Measurements from ENCODE around the gene NPAS3.

NPAS3 gene

DNA sequence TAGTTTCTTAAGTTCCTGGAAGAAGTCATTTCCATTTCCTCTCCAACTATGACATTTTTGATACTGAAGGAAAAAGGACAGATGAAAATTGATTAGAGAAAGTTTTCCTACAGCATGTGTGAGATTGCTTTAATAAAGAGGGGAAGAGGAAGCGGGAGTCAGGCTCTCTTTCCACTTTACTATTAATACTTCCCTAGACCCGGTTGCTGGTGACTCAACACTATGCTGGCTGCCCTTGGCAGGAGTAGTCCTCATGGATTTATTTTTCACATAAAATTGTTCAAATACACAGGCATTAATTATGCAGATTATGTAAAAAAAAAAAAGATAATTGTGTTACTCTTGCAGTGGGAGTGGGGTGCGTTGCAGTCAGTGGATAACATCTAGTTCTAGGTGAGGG lies 718.8 kb downstream of the NPAS3 start:
- no peak overlapping the region for H3K27ac ChIP-seq
- TF ChIP-seq, protein P1, sequence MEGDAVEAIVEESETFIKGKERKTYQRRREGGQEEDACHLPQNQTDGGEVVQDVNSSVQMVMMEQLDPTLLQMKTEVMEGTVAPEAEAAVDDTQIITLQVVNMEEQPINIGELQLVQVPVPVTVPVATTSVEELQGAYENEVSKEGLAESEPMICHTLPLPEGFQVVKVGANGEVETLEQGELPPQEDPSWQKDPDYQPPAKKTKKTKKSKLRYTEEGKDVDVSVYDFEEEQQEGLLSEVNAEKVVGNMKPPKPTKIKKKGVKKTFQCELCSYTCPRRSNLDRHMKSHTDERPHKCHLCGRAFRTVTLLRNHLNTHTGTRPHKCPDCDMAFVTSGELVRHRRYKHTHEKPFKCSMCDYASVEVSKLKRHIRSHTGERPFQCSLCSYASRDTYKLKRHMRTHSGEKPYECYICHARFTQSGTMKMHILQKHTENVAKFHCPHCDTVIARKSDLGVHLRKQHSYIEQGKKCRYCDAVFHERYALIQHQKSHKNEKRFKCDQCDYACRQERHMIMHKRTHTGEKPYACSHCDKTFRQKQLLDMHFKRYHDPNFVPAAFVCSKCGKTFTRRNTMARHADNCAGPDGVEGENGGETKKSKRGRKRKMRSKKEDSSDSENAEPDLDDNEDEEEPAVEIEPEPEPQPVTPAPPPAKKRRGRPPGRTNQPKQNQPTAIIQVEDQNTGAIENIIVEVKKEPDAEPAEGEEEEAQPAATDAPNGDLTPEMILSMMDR (conservative IDR thresholded peaks at IDR 0.05): no peak

DNA sequence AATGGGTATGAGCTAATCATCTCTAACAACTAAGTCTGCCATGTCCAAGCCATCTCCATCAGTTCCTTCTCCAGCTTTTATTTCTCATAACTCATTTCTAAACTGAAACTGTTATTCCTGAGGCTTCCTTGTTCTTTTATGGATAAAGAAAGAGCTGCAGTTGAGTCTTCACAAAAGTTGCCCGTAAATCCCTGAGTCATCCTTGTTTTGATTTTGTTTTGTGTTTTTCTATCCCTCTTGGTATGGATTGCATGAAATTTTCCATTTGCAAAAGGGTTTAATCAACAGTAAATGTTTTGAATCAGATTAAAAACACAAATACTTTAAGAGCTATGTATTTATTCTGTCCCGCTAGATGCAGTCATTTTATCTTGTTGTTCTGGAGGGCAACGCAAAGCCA lies 721.6 kb downstream of the NPAS3 start:
- TF ChIP-seq, protein P1 (conservative IDR thresholded peaks at IDR 0.05): no peak
- H3K27ac ChIP-seq: no peak overlapping the region

DNA sequence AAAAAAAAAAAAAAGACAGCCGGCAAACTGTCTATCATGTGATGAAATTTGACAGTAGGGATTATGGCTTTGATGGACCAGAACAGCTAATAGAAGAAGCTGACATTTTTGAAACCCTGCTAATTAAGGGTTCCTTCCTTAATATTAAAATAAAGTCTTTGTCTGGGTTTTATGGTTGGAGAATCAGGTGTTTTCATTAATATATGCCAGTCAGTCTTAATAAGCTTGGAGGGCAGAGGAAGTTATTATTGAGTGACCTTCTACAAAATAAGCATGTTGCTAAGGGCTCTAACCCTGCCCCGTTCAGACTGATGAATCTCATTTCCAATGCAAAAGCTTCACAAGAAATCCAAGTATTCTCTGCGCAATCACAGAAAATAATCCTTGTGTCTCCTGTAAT lies 722.4 kb downstream of the NPAS3 start:
- H3K27ac ChIP-seq: no peak overlapping the region
- TF ChIP-seq, protein P1 (conservative IDR thresholded peaks at IDR 0.05): no peak

DNA sequence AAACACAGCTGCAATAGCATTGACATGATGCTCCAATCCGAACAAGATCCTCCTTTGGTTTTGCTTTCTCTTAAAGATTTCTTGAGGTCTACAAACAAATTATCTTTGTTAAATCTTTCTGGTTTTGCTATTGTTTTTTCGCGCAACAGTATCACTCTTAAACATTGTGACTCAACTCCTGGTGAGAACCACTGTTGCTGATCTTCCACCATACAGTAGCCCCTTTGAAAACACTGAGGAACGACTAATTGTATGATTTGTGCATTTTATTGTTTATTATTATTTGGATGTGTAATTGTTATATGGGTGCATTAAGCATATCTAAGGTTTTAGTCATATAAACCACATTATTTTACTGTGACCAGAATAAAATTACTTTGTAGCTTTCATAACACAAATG lies 729.4 kb downstream of the NPAS3 start:
- TF ChIP-seq, protein P1 (conservative IDR thresholded peaks at IDR 0.05): no peak

DNA sequence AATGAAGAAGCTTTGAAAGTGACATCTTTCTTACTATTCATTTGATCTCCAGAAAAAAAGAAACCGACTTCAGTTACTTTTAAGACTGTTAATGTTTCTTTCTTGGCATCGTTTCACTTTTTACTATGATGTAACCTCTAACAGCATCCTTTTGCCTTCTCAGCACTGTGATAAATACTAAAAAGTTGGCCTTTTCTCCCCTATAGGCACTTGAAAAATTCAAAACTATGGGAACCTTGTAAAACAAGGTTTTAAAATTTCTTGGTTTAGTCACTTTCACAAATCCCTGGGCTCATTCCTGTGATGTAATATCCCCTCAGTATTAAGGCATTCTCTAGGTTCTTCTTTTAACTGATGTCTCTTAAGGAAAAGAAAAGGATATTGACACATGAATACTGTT lies 730.4 kb downstream of the NPAS3 start:
- TF ChIP-seq, protein P1 (conservative IDR thresholded peaks at IDR 0.05): no peak
- no peak overlapping the region for H3K27ac ChIP-seq

More for the DNA sequence above, 729.4 kb downstream of the NPAS3 start:
- no peak overlapping the region for H3K27ac ChIP-seq

DNA sequence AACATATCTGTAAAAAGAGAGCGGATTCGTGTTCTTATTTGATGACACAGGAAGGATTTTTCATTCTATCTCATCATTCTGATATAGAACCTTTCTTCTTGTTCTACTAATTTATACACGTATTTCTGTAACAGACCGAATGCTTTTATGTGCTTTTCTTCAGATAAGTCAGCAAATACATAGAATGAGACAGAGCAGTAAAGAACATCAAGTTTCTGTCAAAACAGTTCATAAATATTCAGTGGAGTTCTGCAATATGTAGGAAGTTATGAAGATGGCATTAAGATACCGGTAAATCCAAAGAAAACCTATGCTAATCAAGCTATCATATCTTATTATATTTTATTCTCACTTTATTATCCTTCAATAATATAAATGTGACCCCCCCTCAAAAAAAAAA lies 731.6 kb downstream of the NPAS3 start:
- no peak overlapping the region for H3K27ac ChIP-seq
- TF ChIP-seq, protein P1 (conservative IDR thresholded peaks at IDR 0.05): no peak

DNA sequence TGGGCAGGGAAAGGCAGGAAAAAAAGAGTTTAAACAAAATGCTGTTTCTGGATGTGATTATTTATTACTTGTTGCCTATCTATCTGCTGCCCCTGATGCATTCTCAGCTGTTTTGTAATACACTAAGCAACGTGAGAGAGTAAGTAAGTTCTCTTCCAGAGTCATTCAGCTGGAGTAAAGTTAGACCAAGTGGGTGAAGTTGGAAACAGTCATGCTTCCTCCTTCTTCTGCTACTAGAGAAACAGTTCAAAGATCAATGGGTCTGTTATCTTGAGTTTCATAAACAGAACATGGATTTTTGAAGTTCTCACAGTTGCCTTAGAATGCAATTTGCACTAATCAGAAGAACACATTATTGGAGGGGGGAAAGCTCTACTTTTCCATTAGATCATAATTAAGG lies 732.9 kb downstream of the NPAS3 start:
- H3K27ac ChIP-seq: no peak overlapping the region
- TF ChIP-seq, protein P1 (conservative IDR thresholded peaks at IDR 0.05): no peak

DNA sequence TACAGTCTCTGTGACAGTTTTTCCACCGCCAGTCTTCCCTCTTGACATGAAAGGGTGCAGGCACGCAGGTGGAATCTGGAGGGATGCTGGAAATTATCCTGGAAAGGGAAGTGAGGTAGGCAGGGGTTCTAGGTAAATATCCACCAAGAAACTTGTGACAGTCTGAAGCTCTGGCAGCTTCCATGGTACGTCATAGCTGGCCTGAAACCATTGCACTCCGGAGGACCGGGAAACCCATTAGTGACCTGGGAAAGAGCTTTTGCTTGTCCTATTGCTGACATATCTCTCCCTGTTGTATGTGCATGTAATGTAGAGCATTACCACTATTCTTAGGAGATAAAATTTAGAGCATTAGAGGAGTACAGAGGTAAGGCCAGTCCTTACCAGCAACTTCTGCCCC lies 736.2 kb downstream of the NPAS3 start:
- TF ChIP-seq, protein P1 (conservative IDR thresholded peaks at IDR 0.05): no peak
- H3K27ac ChIP-seq: no peak overlapping the region

Measured in VCaP (cell line).